Kidney tubule cell (primary cell): Measurements from ENCODE around the gene MAGI2.
A peak's percentile ranks its signal among the peaks of the same experiment; 100 is the strongest.

Experiments used
- DNase-seq: peaks from one replicate; pipeline ENCODE4 v3.0.0-alpha.2; 2018; ENCODE audit warnings: low spot score

The MAGI2 gene

DNA sequence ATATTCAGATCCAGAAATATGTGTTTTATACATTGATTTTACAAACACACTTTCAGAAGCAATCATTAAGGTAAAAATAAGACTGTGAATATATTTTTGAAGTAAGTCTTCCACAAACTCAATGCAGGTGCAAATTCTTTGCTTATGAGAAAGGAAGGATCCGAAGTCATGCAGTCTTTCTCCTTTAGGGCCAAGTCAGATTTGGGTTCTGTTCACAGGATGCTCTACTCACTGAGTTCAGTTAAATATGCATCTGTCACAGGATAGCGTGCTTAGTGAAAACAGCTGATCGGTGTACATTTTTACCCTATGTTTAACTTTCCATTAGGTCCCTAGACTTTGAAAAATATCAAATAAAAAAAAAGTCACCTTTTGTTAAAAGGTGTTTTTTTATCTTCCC, 1046.4 kb downstream of the MAGI2 start:
- no peak for DNase-seq

DNA sequence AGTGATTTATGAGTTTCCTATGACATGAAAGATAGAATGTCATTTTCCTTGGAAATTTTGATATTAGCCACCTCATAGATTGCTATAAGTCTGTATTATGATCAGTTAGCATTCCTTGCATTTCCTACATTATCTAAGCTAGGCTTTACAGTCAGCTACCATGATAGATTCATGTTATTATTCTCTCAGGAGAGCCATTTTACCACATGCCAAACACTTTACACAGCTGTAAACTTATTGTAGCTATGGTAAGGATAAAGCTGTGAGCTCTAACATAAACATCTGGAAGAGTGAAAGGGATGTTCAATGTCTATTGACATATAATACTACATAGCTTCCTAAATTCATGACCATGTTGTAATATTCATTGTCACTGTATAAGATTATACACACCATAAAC, 1046.9 kb downstream of the MAGI2 start:
- no peak for DNase-seq

- DNase-seq: no peak
Measured at GRCh38 chr7:78402096-78402495, 1051.4 kb downstream of the MAGI2 start.

- no peak for DNase-seq
Measured at GRCh38 chr7:78400038-78400437, 1053.4 kb downstream of the MAGI2 start.

DNA sequence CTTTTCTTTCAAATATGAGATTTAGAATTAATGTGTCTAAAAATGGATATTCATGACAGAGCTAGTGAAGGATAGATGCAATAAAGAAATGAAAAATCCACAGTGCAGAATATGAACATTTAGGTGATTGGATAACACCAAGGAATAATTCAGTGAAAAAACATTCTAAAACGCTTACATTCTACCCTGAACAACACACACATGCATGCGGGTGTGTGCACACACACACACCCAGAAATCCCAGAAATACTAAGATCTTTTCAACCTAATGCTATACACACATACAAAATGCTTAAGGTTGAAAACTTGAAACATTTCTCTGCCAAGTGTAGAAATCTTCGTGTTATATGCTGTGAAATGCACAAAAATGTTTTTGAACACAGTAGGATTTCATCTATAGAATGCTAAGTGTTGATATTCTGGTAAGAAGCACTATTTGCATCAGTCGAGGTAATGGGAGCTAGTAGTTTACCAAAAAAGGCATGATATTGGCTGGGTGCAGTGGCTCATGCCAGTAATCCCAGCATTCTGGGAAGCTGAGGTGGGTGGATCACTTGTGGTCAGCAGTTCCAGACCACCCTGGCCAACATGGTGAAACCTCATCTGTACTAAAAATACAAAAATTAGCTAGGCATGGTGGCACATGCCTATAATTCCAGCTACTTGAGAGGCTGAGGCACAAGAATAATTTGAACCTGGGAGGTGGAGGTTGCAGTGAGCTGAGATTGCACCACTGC, 1054.3 kb downstream of the MAGI2 start:
- no peak for DNase-seq

GRCh38 chr7:78398576-78398975, 1054.9 kb downstream of the MAGI2 start:
- no peak for DNase-seq

- DNase-seq: no peak
Measured at GRCh38 chr7:78398081-78398480, 1055.4 kb downstream of the MAGI2 start.

DNA sequence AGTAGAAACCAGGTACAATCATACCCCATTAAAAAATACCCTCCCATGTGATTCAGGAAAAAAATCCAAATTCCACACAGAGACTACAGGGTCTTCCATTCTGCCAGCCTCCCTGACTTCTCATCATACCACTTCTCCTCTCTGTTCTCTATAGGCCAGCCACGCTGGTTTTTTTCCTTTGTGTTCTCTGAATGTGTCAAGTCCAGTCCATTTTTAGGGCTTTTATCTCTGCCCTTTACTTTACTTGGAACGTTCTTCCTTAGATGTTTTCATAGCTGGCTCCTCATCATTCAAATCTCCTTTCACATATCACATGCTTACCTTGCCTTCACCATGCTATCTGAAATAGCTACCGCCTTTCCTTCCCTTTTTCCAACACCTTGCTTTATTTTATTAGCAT, 1057.3 kb downstream of the MAGI2 start:
- DNase-seq: no peak

GRCh38 chr7:78395298-78396036, 1058.0 kb downstream of the MAGI2 start:
- no peak for DNase-seq

- DNase-seq: no peak
Measured at GRCh38 chr7:78389022-78389421, 1064.4 kb downstream of the MAGI2 start.

GRCh38 chr7:78386520-78386919, 1066.9 kb downstream of the MAGI2 start:
- no peak for DNase-seq

DNA sequence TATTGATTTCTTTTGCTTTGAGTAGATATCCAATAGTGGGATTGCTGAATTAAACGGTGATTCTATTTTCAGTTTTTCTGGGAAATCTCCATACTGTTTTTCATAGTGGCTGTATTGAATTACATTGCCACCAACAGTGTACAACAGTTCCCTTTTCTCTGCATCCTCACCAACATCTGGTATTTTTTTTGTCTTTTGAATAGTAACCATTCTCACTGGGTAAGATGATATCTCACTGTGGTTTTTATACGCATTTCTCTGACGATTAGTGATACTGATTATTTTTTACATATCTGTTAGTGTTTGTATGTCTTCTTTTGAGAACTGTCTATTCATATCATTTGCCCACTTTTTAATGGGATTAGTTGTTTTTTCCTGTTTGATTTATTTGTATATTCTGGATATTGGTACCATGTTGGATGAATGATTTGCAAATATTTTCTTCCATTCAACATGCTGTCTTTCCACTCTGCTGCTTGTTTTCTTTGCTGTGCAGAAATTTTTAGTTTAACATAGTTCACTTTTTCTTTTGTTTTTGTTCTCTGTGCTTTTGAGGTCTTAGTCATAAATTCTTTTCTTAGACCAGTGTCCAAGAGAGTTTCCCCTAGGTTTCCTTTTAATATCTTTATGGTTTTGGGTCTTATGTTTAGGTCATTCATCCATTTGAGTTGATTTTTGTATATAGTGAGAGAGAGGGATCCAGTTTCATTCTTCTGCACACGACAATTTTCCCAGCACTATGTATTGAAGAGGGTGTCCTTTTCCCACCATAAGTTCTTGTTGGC, 1070.2 kb downstream of the MAGI2 start:
- DNase-seq: no peak

- DNase-seq: peak; percentile 24
Measured at GRCh38 chr7:78379148-78379547, 1074.3 kb downstream of the MAGI2 start.

- no peak for DNase-seq
Measured at GRCh38 chr7:78377532-78377931, 1075.9 kb downstream of the MAGI2 start.

GRCh38 chr7:78370936-78371335, 1082.5 kb downstream of the MAGI2 start:
- no peak for DNase-seq

- peak; percentile 9 for DNase-seq
Measured at GRCh38 chr7:78368771-78369170, 1084.7 kb downstream of the MAGI2 start.

GRCh38 chr7:78367280-78367773, 1086.1 kb downstream of the MAGI2 start:
- DNase-seq: no peak

GRCh38 chr7:78363866-78364265, 1089.6 kb downstream of the MAGI2 start:
- DNase-seq: no peak

GRCh38 chr7:78359836-78360235, 1093.6 kb downstream of the MAGI2 start:
- no peak for DNase-seq

DNA sequence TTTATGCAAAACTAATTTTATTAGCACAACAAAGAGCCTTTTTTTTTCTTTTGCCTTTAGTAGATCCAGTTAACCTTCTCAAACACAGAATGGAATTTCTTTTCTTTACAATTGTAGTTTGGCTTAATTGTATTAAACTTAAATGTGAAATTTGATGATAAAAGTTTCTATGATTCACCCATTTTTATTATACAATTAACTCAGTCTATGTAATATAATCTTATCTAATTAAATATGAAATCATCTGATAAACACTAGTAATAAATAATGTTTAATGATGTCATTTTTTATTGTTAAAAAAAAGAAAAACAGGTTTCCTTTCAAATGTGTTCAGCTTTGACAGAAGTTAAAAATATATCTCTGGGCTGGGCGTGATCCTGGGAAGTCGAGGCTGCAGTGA, 1095.8 kb downstream of the MAGI2 start:
- DNase-seq: no peak

DNA sequence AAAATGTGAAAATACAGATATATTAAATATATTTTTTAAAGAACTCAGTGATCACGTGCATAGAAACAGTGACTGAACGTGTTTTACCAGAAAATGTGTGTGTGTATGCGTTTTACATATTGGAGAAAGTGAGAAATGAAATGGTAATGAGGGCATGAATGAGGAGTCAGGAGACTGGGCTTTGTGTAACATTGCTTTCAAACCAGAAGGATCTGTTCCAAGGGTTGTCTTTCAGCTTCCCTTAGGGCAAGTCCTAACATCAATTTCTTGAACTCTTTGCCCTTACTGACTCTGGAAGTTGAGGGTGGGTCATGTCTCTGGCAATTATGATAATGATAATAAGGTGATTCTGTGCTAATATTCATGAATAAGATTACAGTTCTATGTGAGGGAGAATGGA, 1097.6 kb downstream of the MAGI2 start:
- DNase-seq: no peak

DNA sequence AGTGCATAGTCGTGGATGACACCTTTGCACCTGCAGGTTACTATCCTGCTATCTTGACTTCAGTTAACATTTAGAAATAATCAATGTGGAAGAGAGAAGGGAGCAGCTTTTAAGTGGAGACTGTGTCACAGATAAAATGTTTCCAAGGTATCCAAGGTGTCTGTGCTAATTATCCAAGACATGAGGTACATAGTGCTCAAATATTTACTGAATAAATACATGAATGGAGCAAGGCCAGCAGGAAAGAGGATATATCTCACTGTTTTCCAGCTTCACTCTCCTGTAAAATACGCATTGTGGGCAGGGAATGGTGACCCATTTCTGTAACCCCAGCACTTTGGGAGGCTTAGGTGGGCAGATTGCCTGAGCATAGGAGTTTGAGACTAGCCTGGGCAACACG, 1102.5 kb downstream of the MAGI2 start:
- no peak for DNase-seq

DNA sequence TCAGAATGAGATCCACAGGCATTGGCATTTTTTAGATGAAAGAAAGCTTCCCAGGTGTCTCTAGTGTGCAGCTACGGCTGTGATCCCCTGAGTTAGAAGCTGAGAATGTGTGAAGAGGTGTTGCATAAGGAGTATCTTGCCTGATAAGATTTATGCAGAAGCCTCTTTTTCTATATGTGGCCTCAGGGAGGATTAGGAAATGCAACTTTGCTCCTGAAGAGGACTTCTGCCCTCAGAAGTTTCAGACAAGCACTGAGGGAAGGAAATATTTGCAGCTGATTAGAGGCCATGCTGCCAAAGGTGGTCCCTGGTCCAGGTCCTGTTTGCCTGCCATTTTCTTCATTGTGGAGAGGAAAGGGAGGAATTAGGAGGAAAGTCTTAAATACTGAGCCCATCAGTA, 1103.1 kb downstream of the MAGI2 start:
- no peak for DNase-seq
